Psoas muscle (tissue), 8 donors: ENCODE data around the gene HAUS2. TPM values are rescaled to one million over a fixed set of nuclear protein-coding genes. Genes with fewer than 3 reads are reported as not detected.

ENCODE experiments used
- ATAC-seq, 4 donors: fragments of 200-7000 bp; cut with Tn5 transposase; one replicate each; pipeline ENCODE4 v1.9.1; 2020; ENCODE audit warnings: moderate library complexity in 3 of 4, mild to moderate bottlenecking in 2 of 4
- DNase-seq, 2 donors: peaks; one replicate each; pipeline ENCODE4 v3.0.0-alpha.2; 2020
- H3K27ac ChIP-seq: fragments of 200-600 bp; one replicate; pipeline ENCODE4 v1.8.0; 2022
- H3K27me3 ChIP-seq, 3 donors: fragments of 200-600 bp in 1 of 3; one replicate each; pipeline versions ENCODE4 v1.6.1 to v1.8.0; 2013 to 2022; ENCODE audit warnings: low read length in 2 of 3, mild to moderate bottlenecking in 2 of 3, moderate library complexity in 1 of 3; ENCODE audit not compliant: insufficient read depth in 3 of 3
- H3K36me3 ChIP-seq, 2 donors: fragments of 200-600 bp in 1 of 2; one replicate each; pipeline versions ENCODE4 v1.6.1 to v1.8.0; 2013 to 2022; ENCODE audit warnings: low read depth in 1 of 2, mild to moderate bottlenecking in 1 of 2, moderate library complexity in 1 of 2; ENCODE audit not compliant: insufficient read depth in 1 of 2
- H3K4me1 ChIP-seq: fragments of 200-600 bp; one replicate; pipeline ENCODE4 v1.8.0; 2022
- H3K4me3 ChIP-seq: fragments of 200-600 bp; one replicate; pipeline ENCODE4 v1.8.0; 2022; ENCODE audit warnings: mild to moderate bottlenecking
- H3K9me3 ChIP-seq: fragments of 200-600 bp; one replicate; pipeline ENCODE4 v1.8.0; 2022
- CTCF ChIP-seq: fragments of 200-600 bp; IDR thresholded peaks from one replicate; pipeline ENCODE4 v1.8.0; 2022; ENCODE audit warnings: antibody characterized with exemption
- WGBS, 3 donors: extraction: QIAGEN DNeasy Blood & Tissue Kit; methylation state at CpG; one replicate each; pipeline versions ENCODE4 v1.1.6 to v1.1.7; 2013; 5-methylcytosine and 5-hydroxymethylcytosine counted together
- intact Hi-C, 2 donors: fragments of 100-400 bp; cut with DNase I; formaldehyde crosslinking; loops; one replicate each; pipeline versions ENCODE4 v1.11.0 to v1.14.2; 2022
- polyA plus RNA-seq, 3 donors: library from polyadenylated mRNA; stranded (reverse); fragments of 200-250 nt; gene quantifications; one replicate each; pipeline ENCODE4 v1.2.3, GENCODE V29; 2013
- total RNA-seq, 4 donors: library from RNA; stranded (reverse); fragmentation: NEBNext Ultra II Directional in 2 of 4; extraction: Animal tissue kit (Norgen Biotek cat#: 25700) in 2 of 4; gene quantifications; one replicate each; pipeline versions ENCODE4 v1.2.1 to v1.2.4, GENCODE V29; 2021 to 2023
- donor health status: healthy with polysubstance abuse.
- donor health status: DM: no; HTN: no; CAD: no; lungs with moderate emphysema.
- donor health status: Bipolar disorder and iron deficiency.
- donor health status: healthy.
- donor health status: DM: yes; HTN: yes; CAD: no.
- donor health status: DM: no; HTN: no; CAD: no.
- donor health status: DM: no; HTN: no; CAD: no.
- donor health status: DM: yes; HTN: yes; CAD: no.

The HAUS2 gene
- total and polyA plus RNA-seq, 7 donors, result 9.1 to 17.3 (median 11.3) TPM

GRCh38 chr15:42511007-42511391 lies 37.6 kb upstream of the HAUS2 start:
- no peaks in the 10 kb centered on the region for H3K27me3 ChIP-seq
- WGBS, 3 donors, result 70 to 76% (median 74%) methylated on average over 4 of the region's 4 CpGs
- intact Hi-C loops, result no loop called here
- peaks cover 16% of the 10 kb centered on the region for H3K4me1 ChIP-seq
- no peaks in the 10 kb centered on the region for H3K9me3 ChIP-seq
- peaks cover 3 to 61% of the 10 kb centered on the region in 2 donors for H3K36me3 ChIP-seq
- TF ChIP-seq CTCF, result no peak
- DNase-seq (no peak), ATAC-seq (peak in 1 of 4 donors; percentile 33)
- peak overlapping the region; percentile 9 for H3K27ac ChIP-seq
- no peak overlapping the region for H3K4me3 ChIP-seq

GRCh38 chr15:42523331-42523730 lies 25.3 kb upstream of the HAUS2 start:
- intact Hi-C loops, result no loop called here
- no peak for DNase-seq
- Histone ChIP-seq H3K4me1 (no peaks in the 10 kb centered on the region), H3K4me3 (no peak overlapping the region), H3K27me3 (no peaks in the 10 kb centered on the region), H3K27ac (no peak overlapping the region), H3K9me3 (no peaks in the 10 kb centered on the region), H3K36me3 (peaks cover 0 to 90% of the 10 kb centered on the region in 2 donors)
- no peak for TF ChIP-seq CTCF
- no peak for ATAC-seq
- WGBS, 3 donors, result 77 to 97% (median 97%) methylated on average over 2 of the region's 2 CpGs

GRCh38 chr15:42528970-42529369 lies 19.7 kb upstream of the HAUS2 start:
- no peaks in the 10 kb centered on the region for H3K9me3 ChIP-seq
- 91 to 96% (median 92%) methylated on average over 3 of the region's 3 CpGs for WGBS, 3 donors
- no peak for DNase-seq
- no peak for ATAC-seq
- peaks cover 15 to 92% of the 10 kb centered on the region in 2 donors for H3K36me3 ChIP-seq
- no peak overlapping the region for H3K27ac ChIP-seq
- no peaks in the 10 kb centered on the region for H3K27me3 ChIP-seq
- no peak for TF ChIP-seq CTCF
- H3K4me1 ChIP-seq, result no peaks in the 10 kb centered on the region
- intact Hi-C loops, result no loop called here
- no peak overlapping the region for H3K4me3 ChIP-seq

- H3K36me3 ChIP-seq, result peaks cover 15 to 93% of the 10 kb centered on the region in 2 donors
- 93 to 97% (median 93%) methylated on average over 1 of the region's 1 CpG for WGBS, 3 donors
These were observed 15.4 kb upstream of the HAUS2 start for GRCh38 chr15:42533246-42533645.

More at GRCh38 chr15:42533246-42533645, 15.4 kb upstream of the HAUS2 start:
- Histone ChIP-seq H3K4me1 (no peaks in the 10 kb centered on the region), H3K27me3 (no peaks in the 10 kb centered on the region), H3K9me3 (no peaks in the 10 kb centered on the region), H3K4me3 (no peak overlapping the region), H3K27ac (no peak overlapping the region)
- intact Hi-C loops, result no loop called here
- no peak for ATAC-seq
- no peak for TF ChIP-seq CTCF
- DNase-seq, result no peak
